GM12878 (cell line): ENCODE results near the gene SMPD3. TPM values are rescaled to one million over a fixed set of nuclear protein-coding genes. Genes with fewer than 3 reads are reported as not detected.

Experiments used
- BCL11A ChIP-seq: IDR thresholded peaks from 2 replicates; pipeline ENCODE4 v1.6.1; 2011; ENCODE audit warnings: low read depth, low read length
- BCL3 ChIP-seq: IDR thresholded peaks from 2 replicates; pipeline ENCODE4 v1.6.1; 2011; ENCODE audit warnings: borderline replicate concordance, low read depth, mild to moderate bottlenecking, moderate library complexity, low read length; ENCODE audit not compliant: insufficient read depth, poor library complexity, severe bottlenecking
- BCLAF1 ChIP-seq: fragments of 450-650 bp; IDR thresholded peaks from 2 replicates; pipeline ENCODE4 v1.6.1; 2017; ENCODE audit warnings: antibody characterized with exemption, mild to moderate bottlenecking, moderate library complexity
- CEBPB ChIP-seq, 2 experiments: fragments of 150-350 bp in 1 of 2; IDR thresholded peaks; 2 replicates each; pipeline ENCODE4 v1.6.1; 2012 to 2014; ENCODE audit warnings: low read depth in 2 of 2, low read length in 2 of 2, borderline replicate concordance in 1 of 2, inconsistent platforms in 1 of 2
- IRF5 ChIP-seq: fragments of 450-650 bp; IDR thresholded peaks from 2 replicates; pipeline ENCODE4 v1.6.1; 2017; ENCODE audit warnings: borderline replicate concordance
- POLR2AphosphoS2 ChIP-seq: IDR thresholded peaks from 2 replicates; pipeline ENCODE4 v1.6.1; 2011; ENCODE audit warnings: low read depth, mild to moderate bottlenecking, low read length, improper control_type of control experiment, moderate library complexity
- POLR2AphosphoS5 ChIP-seq: IDR thresholded peaks from 2 replicates; pipeline ENCODE4 v1.6.1; 2011; ENCODE audit warnings: mild to moderate bottlenecking, low read length, inconsistent platforms
- PRDM15 ChIP-seq: fragments of 450-650 bp; formaldehyde crosslinking; IDR thresholded peaks from 2 replicates; pipeline ENCODE4 v1.4.0; 2020; ENCODE audit warnings: mild to moderate bottlenecking, moderate library complexity
- RAD51 ChIP-seq: fragments of 450-650 bp; IDR thresholded peaks from 2 replicates; pipeline ENCODE4 v1.6.1; 2016; ENCODE audit warnings: moderate library complexity, mild to moderate bottlenecking, inconsistent platforms
- RBBP5 ChIP-seq: fragments of 200-600 bp; sonication (generic); conservative IDR thresholded peaks from 2 replicates; pipeline ENCODE4 v1.6.1; 2016
- REST ChIP-seq: IDR thresholded peaks from 2 replicates; pipeline ENCODE4 v1.6.1; 2012; ENCODE audit warnings: mild to moderate bottlenecking, low read depth, low read length
- TCF3 ChIP-seq: IDR thresholded peaks from 2 replicates; pipeline ENCODE4 v1.6.1; 2012; ENCODE audit warnings: low read depth, mild to moderate bottlenecking, low read length, borderline replicate concordance; ENCODE audit not compliant: insufficient read depth
- WRNIP1 ChIP-seq: IDR thresholded peaks from 2 replicates; pipeline ENCODE4 v1.6.1; 2011; ENCODE audit warnings: low read depth, low read length, improper control_type of control experiment, borderline replicate concordance
- polyA plus RNA-seq, 11 experiments: library from polyadenylated mRNA; depleted of rRNA in 4 of 11; unstranded in 6 of 11; stranded (reverse) in 5 of 11; fragments of >200 nt; fragmentation: Nextera tagmentation in 4 of 11; fragmentation: Illumina TruSeq in 1 of 11; extraction: Ambion mirVana in 4 of 11; extraction: Trizol in 1 of 11; gene quantifications; 1 replicate in 1 of 11; 2 replicates in 10 of 11; pipeline versions ENCODE4 v1.2.1 to v1.2.3, GENCODE V29; 2011 to 2016; ENCODE audit warnings: inconsistent platforms in 2 of 11, missing spikeins in 2 of 11, low read depth in 1 of 11
- total RNA-seq, 4 experiments: library from RNA; depleted of rRNA in 3 of 4; stranded (reverse); fragments of >200 nt in 3 of 4; fragmentation: Illumina TruSeq in 1 of 4; extraction: Trizol in 1 of 4; gene quantifications; 2 replicates each; pipeline versions ENCODE4 v1.2.1 to v1.2.3, GENCODE V29; 2013 to 2021

SMPD3 gene
- total and polyA plus RNA-seq, 10 of the 15 experiments (the other 5 are each of a cell fraction or from before 2014, with no cell fraction given): 0.04 to 2.0 (median 1.2) TPM

GRCh38 chr16:68356249-68356918 is 91.9 kb downstream of the SMPD3 start (continued):
- TF ChIP-seq BCL3 (peak; percentile 72), REST (no peak), RAD51 (no peak), BCL11A (peak; percentile 51; the same call in 1 of the 2 replicates), IRF5 (no peak), CEBPB (IDR thresholded peaks at IDR 0.05; ENCODE audit: borderline replicate concordance in 1 of 2, low read depth in 2 of 2, low read length in 2 of 2) (no peak), POLR2AphosphoS5 (no peak), PRDM15 (no peak), TCF3 (peak; percentile 98), RBBP5 (no peak), BCLAF1 (no peak), POLR2AphosphoS2 (no peak), WRNIP1 (no peak)
